Measurements from ENCODE around the gene MATN4.

Gene MATN4

DNA sequence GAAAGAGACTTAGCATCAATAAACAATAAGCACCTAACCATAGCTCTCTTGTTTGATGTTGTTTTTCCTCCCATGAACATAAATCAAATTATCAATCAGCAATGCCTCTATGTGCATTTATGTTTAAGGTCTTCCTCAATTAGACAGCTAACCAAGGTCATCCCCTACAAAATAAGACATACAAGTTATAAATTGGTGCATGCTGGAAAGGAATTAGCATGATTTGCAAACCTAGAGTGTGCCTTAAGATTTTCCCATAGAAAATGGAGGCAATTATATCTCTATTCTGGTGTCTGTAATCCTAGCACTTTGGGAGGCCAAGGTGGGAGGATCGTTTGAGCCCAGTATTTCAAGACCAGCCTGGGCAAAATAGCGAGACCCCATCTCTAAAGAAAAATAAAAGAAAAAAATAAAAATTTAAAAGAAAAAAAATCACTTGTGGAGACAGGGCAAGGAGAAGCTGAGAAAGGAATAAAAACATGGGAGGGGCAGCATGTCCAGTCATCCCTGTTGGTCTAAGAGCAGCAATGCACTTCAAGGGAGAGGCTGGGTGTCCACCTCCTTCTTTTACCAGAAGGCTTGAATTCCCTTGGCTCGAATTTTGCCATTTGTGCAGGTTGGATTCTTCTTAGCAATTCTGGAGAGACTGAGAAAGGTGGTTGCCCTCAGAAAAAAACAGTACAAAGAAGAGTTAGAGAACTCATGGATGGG is 44.4 kb downstream of the MATN4 start:
- TF ChIP-seq, protein P1, sequence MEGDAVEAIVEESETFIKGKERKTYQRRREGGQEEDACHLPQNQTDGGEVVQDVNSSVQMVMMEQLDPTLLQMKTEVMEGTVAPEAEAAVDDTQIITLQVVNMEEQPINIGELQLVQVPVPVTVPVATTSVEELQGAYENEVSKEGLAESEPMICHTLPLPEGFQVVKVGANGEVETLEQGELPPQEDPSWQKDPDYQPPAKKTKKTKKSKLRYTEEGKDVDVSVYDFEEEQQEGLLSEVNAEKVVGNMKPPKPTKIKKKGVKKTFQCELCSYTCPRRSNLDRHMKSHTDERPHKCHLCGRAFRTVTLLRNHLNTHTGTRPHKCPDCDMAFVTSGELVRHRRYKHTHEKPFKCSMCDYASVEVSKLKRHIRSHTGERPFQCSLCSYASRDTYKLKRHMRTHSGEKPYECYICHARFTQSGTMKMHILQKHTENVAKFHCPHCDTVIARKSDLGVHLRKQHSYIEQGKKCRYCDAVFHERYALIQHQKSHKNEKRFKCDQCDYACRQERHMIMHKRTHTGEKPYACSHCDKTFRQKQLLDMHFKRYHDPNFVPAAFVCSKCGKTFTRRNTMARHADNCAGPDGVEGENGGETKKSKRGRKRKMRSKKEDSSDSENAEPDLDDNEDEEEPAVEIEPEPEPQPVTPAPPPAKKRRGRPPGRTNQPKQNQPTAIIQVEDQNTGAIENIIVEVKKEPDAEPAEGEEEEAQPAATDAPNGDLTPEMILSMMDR (IDR thresholded peaks at IDR 0.05; ENCODE audit: low read depth, low read length): no peak
- no peak for DNase-seq
- Histone ChIP-seq H3K4me3 (ENCODE audit: low read depth, low read length) (no peak overlapping the region), H3K36me3 (no peaks in the 10 kb centered on the region), H3K4me1 (no peaks in the 10 kb centered on the region), H3K9me3 (no peaks in the 10 kb centered on the region), H3K27me3 (peaks cover 66% of the 10 kb centered on the region)

GRCh38 chr20:45258664-45259063 is 49.4 kb downstream of the MATN4 start:
- H3K27me3 ChIP-seq: peaks cover 42% of the 10 kb centered on the region
- TF ChIP-seq, protein P1 (IDR thresholded peaks at IDR 0.05; ENCODE audit: low read depth, low read length): no peak

GRCh38 chr20:45258259-45258658 is 49.8 kb downstream of the MATN4 start:
- TF ChIP-seq, protein P1 (IDR thresholded peaks at IDR 0.05; ENCODE audit: low read depth, low read length): no peak
- H3K36me3 ChIP-seq: no peaks in the 10 kb centered on the region
- DNase-seq: no peak
- H3K9me3 ChIP-seq: no peaks in the 10 kb centered on the region
- no peak overlapping the region for H3K4me3 ChIP-seq (ENCODE audit: low read depth, low read length)
- H3K27me3 ChIP-seq: peaks cover 39% of the 10 kb centered on the region
- H3K4me1 ChIP-seq: no peaks in the 10 kb centered on the region

More at GRCh38 chr20:45258664-45259063, 49.4 kb downstream of the MATN4 start:
- H3K36me3 ChIP-seq: no peaks in the 10 kb centered on the region
- H3K4me1 ChIP-seq: no peaks in the 10 kb centered on the region
- no peak overlapping the region for H3K4me3 ChIP-seq (ENCODE audit: low read depth, low read length)
- no peak for DNase-seq
- H3K9me3 ChIP-seq: no peaks in the 10 kb centered on the region

GRCh38 chr20:45257711-45258110 is 50.4 kb downstream of the MATN4 start:
- Histone ChIP-seq H3K4me3 (ENCODE audit: low read depth, low read length) (no peak overlapping the region), H3K36me3 (no peaks in the 10 kb centered on the region), H3K9me3 (no peaks in the 10 kb centered on the region), H3K4me1 (no peaks in the 10 kb centered on the region), H3K27me3 (peaks cover 37% of the 10 kb centered on the region)
- TF ChIP-seq, protein P1 (IDR thresholded peaks at IDR 0.05; ENCODE audit: low read depth, low read length): no peak
- DNase-seq: no peak

DNA sequence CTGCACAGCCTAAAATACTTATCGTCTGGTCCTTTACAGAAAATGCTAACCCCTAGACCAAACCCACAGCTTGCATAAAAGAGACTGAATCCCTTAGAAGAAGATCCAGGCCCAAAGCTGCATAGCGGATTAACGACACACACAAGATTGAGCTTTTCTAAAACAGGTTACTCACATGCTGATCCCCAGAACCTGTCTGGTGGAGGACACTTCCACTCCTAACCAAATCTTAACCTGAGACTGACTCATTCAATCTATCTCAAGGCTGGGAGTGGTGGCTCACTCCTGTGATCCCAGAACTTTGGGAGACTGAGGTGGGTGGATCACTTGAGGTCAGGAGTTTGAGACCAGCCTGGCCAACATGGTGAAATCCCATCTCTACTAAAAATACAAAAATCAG is 50.9 kb downstream of the MATN4 start:
- Histone ChIP-seq H3K4me3 (ENCODE audit: low read depth, low read length) (no peak overlapping the region), H3K36me3 (no peaks in the 10 kb centered on the region), H3K4me1 (no peaks in the 10 kb centered on the region), H3K9me3 (no peaks in the 10 kb centered on the region), H3K27me3 (peaks cover 31% of the 10 kb centered on the region)
- TF ChIP-seq, protein P1 (IDR thresholded peaks at IDR 0.05; ENCODE audit: low read depth, low read length): no peak
- DNase-seq: no peak

Measured in BE2C (cell line).